GM23248 (cell line): ENCODE results near the gene TRIM27.

Source experiments
- EZH2 ChIP-seq: fragments of 200-600 bp; sonication (generic); IDR thresholded peaks from 2 replicates; pipeline ENCODE4 v1.6.1; 2018; ENCODE audit warnings: antibody characterized with exemption, mild to moderate bottlenecking; ENCODE audit not compliant: insufficient read depth, poor library complexity, severe bottlenecking
- EZH2phosphoT487 ChIP-seq: fragments of 200-600 bp; sonication (generic); IDR thresholded peaks from 2 replicates; pipeline ENCODE4 v1.6.1; 2018; ENCODE audit warnings: antibody characterized with exemption, moderate library complexity, mild to moderate bottlenecking, low read depth; ENCODE audit not compliant: insufficient read depth

GRCh38 chr6:28858963-28859362 is 64.8 kb downstream of the TRIM27 start:
- TF ChIP-seq EZH2phosphoT487 (no peak), EZH2 (no peak)
